Activated CD4-positive, alpha-beta memory T cell treated with anti-CD3 and anti-CD28 coated beads, Interleukin-2, amount 10 ng/mL, durations not matched to agents 7 days and 5 days (primary cell): ENCODE measurements around the gene HSF5. TPM values are rescaled to one million over a fixed set of nuclear protein-coding genes. Genes with fewer than 3 reads are reported as not detected.

Experiments used
- CTCF ChIA-PET: fragments of 350-600 bp; sonication (Branson Sonifier 250); formaldehyde crosslinking; loops from one replicate; lab custom pipeline; 2021; ENCODE audit warnings: antibody characterized with exemption, inconsistent platforms; lab: Charles Lee
- POLR2A ChIA-PET: fragments of 350-600 bp; sonication (Branson Sonifier 250); formaldehyde crosslinking; loops from one replicate; lab custom pipeline; 2021; ENCODE audit warnings: antibody characterized with exemption; lab: Charles Lee
- DNase-seq: peaks from one replicate; pipeline ENCODE4 v3.0.0-alpha.2; 2020
- H3K27ac Mint-ChIP-seq: one replicate; pipeline ENCODE4 v1.8.0; 2021; ENCODE audit warnings: mild to moderate bottlenecking, mixed read lengths
- H3K27me3 Mint-ChIP-seq: one replicate; pipeline ENCODE4 v1.8.0; 2021; ENCODE audit warnings: mixed read lengths
- H3K36me3 Mint-ChIP-seq: one replicate; pipeline ENCODE4 v1.8.0; 2021; ENCODE audit warnings: low read depth, mixed read lengths
- H3K4me1 Mint-ChIP-seq: one replicate; pipeline ENCODE4 v1.8.0; 2021; ENCODE audit warnings: mixed read lengths
- H3K4me3 Mint-ChIP-seq: one replicate; pipeline ENCODE4 v1.8.0; 2021; ENCODE audit warnings: mild to moderate bottlenecking, mixed read lengths
- H3K9me3 Mint-ChIP-seq: one replicate; pipeline ENCODE4 v1.8.0; 2021; ENCODE audit warnings: mixed read lengths
- total RNA-seq, 2 experiments: library from RNA; stranded (reverse); gene quantifications; one replicate each; pipeline ENCODE4 v1.2.3, GENCODE V29; 2021

Gene HSF5
- total RNA-seq, 2 experiments from 2014 or later = 0.40 to 0.70 TPM

DNA sequence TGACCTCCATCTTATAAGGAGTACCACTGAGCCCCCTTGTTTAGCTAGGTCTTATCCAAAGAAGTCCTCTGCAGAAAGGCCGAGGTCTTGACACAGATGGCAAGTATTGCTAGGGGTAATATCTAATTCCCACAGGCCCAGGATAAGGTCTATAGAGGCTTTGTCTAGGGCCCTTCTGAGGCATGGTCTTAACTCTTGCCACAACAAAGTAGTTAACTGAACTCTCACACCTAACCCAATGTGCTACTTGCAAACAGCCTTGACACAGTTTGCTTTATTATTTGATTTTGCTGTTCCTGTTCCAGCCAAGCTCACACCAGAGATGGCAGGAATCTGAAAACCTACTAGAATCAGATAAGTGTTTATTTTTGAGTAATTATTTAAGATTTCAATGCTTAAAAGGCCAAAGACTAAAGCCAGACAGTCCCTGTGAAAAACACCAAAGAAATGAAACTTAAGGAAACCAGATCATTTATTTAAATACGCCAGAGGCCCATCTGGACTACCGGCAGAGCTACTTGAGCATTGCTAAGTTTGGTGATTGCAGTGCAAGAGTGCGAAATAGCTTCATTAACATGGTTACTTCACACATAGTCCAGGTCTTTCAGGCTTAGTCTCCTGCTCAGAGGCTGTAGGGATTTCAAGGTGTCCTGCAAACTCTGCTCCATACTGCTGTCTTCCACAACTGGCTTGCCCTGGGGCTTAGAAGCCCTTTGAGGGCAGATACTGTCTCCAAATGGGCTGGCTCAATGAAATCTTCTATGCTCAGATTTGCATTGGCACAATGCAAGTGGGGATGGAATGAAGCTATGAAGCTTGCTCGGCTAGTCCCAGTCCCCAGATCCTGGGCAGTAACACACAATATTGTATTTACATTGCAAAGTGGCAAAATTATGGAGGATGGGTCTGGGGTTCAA, 107.7 kb downstream of the HSF5 start:
- CTCF ChIA-PET = interaction anchor here (1.2 to 1.3 kb wide), 2 partner anchors 12 to 37 kb away, joined by 3 to 5 read pairs; partner anchors contain the start of gene RNF43
- no peaks in the 10 kb centered on the region for H3K36me3 Mint-ChIP-seq
- peaks cover 36% of the 10 kb centered on the region for H3K4me1 Mint-ChIP-seq
- no peak for DNase-seq
- H3K27ac Mint-ChIP-seq = no peak overlapping the region
- H3K9me3 Mint-ChIP-seq = no peaks in the 10 kb centered on the region
- no peak overlapping the region for H3K4me3 Mint-ChIP-seq
- POLR2A ChIA-PET = interaction anchor here (0.7 to 8.0 kb wide), 8 partner anchors 12 to 251 kb away, joined by 3 to 55 read pairs (median 4); partner anchors contain the start of gene SUPT4H1
- H3K27me3 Mint-ChIP-seq = no peaks in the 10 kb centered on the region

DNA sequence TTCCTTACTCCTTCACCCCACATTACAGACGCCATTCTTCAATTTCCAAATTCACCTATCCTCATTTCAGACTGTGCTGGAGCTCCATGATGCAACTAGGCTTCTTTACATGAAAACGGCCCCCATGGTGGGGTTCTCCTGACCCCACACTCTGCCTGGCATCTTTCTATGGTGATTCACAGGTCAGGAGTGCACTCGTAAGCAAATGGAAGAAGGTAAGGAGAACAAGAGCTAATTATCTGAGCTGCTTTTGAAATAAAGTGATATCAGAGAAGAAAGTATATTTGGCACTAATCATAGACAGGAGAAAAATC, 108.7 kb downstream of the HSF5 start:
- peaks cover 36% of the 10 kb centered on the region for H3K4me1 Mint-ChIP-seq

DNA sequence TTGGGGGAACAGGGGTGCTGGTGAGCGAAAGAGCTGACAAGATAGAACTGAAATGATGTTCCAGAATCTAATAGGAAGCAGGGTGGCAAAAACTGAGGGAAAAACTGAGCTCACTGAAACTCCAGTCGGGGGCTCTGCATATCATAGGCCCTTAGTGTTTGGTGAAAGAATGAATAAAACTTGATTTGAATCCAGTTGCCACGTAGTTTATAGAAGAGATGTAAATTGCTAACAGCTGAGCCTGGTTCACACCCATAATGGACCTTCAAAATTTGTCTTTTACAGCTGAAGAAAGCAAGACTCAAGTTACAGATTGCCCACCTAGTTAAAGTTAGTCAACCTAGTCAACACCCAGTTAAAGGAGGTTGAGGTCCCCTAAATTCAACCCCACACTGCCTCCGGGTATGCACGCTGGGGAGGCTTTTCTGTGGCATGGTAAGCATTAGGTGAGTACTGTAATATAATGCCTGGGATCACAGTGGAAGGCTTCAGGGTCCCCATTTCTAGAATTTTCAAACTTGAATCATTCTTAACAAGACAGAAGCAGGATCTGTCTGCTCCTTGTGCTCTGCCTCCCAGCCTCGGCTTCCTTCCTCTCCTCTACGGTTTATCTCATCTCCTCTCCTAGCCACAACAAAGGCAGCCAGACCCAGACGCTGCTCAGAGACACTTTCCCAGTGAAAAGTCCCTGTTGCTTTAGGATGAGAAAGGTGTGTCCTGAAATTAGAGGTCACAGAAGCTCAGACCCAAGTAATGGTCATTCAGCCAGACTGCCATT, 109.3 kb downstream of the HSF5 start:
- Mint-ChIP-seq H3K9me3 (no peaks in the 10 kb centered on the region), H3K4me1 (peaks cover 34% of the 10 kb centered on the region), H3K27ac (no peak overlapping the region), H3K4me3 (no peak overlapping the region), H3K36me3 (no peaks in the 10 kb centered on the region), H3K27me3 (no peaks in the 10 kb centered on the region)
- ChIA-PET CTCF (interaction anchor here (0.9 to 1.4 kb wide), 4 partner anchors 11 to 62 kb away, joined by 3 to 6 read pairs (median 4); partner anchors contain the start of gene RNF43), POLR2A (interaction anchor here (0.8 to 8.0 kb wide), 5 partner anchors 16 to 252 kb away, joined by 3 to 55 read pairs (median 3); partner anchors contain the start of gene SUPT4H1)
- DNase-seq = no peak

More for the DNA sequence above, 108.7 kb downstream of the HSF5 start:
- ChIA-PET POLR2A (interaction anchor here (0.7 to 8.0 kb wide), 5 partner anchors 16 to 252 kb away, joined by 3 to 55 read pairs (median 3); partner anchors contain the start of gene SUPT4H1), CTCF (interaction anchor here (1.2 to 1.4 kb wide), 3 partner anchors 11 to 62 kb away, joined by 3 to 6 read pairs (median 5); partner anchors contain the start of gene RNF43)
- no peaks in the 10 kb centered on the region for H3K9me3 Mint-ChIP-seq
- H3K36me3 Mint-ChIP-seq = no peaks in the 10 kb centered on the region
- no peaks in the 10 kb centered on the region for H3K27me3 Mint-ChIP-seq
- H3K4me3 Mint-ChIP-seq = no peak overlapping the region
- DNase-seq = no peak
- H3K27ac Mint-ChIP-seq = no peak overlapping the region

DNA sequence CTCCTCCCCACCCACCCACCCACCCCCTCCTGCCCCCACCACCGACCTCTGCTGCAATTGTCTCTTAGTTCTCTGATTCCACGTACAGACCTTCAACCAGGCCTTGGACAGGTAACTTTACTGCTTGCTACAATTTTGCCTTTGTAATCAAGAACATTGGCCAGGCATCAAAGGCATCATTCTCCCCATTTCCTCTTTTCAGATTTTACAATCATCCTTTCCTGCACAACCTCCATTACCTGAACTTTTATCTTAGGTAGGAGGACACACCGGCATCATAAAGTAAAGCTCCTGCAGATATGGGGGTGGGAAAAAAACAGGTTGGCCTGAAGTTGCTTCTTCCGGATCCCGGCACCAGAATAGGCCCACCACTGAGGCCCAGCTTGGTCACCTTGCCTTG, 110.5 kb downstream of the HSF5 start:
- no peak for DNase-seq
- ChIA-PET CTCF (no interaction called here), POLR2A (interaction anchor here (4.1 to 8.0 kb wide), 2 partner anchors 24 to 41 kb away, joined by 11 to 55 read pairs; partner anchors contain the start of gene SUPT4H1)
- H3K36me3 Mint-ChIP-seq = no peaks in the 10 kb centered on the region
- H3K9me3 Mint-ChIP-seq = no peaks in the 10 kb centered on the region
- no peaks in the 10 kb centered on the region for H3K27me3 Mint-ChIP-seq
- H3K4me1 Mint-ChIP-seq = peaks cover 27% of the 10 kb centered on the region
- no peak overlapping the region for H3K27ac Mint-ChIP-seq
- H3K4me3 Mint-ChIP-seq = no peak overlapping the region

DNA sequence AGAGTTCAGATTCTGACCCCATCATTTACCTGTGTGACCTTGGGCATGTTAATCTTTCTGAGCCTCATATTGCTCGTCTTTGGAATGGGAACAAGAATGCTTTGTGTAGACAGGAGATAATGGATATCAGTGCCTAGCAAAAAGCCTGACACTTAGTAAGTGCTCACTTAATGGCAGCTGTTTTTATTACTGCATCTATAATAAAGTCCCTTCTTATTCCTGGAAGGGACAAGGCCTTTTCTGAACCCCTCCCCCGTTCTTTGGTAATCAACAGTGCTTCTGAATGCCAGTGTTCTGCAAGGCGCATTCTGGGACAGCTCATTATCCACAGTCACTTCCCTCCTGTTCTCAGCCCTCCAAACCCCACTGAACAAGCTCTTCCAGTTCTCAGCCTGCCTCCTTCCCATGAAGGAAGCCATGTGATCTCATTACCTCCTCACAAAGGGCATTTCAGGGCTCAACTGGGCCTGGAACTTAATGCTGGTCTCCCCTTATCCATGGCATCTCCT, 111.1 kb downstream of the HSF5 start:
- no peak for DNase-seq
- Mint-ChIP-seq H3K4me3 (no peak overlapping the region), H3K27ac (no peak overlapping the region), H3K36me3 (no peaks in the 10 kb centered on the region), H3K4me1 (peaks cover 22% of the 10 kb centered on the region), H3K9me3 (no peaks in the 10 kb centered on the region), H3K27me3 (no peaks in the 10 kb centered on the region)
- POLR2A ChIA-PET = interaction anchor here (4.1 kb wide), 1 partner anchor 40 kb away, joined by 11 read pairs; no protein-coding TSS in a partner anchor
- CTCF ChIA-PET = no interaction called here

DNA sequence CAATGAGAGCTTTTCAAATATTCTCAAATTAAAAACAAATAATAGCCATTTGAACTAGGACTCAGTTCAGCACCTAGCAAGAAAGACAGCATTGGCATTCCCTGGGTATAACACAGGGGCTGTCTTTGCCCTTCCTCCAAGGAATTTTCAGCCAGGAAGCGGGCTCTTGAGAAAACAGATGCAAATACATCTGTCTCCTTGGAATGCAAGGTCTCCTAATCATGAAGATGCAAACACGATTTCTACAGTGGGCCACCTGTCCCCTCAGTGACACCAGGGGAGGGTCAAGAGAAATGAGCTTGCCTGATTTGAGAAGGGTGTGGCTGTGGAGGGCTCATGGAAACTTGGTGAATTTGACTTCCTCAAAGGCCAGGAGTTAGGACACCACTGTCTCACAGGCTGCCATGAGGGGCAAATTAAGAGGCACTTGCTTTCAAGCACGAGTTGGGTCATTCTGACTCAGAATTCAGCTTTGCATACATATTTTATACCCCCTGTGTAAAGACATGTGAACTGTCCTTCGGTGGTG, 111.7 kb downstream of the HSF5 start:
- Mint-ChIP-seq H3K4me3 (no peak overlapping the region), H3K27me3 (no peaks in the 10 kb centered on the region), H3K9me3 (no peaks in the 10 kb centered on the region), H3K4me1 (peaks cover 16% of the 10 kb centered on the region), H3K36me3 (no peaks in the 10 kb centered on the region), H3K27ac (no peak overlapping the region)
- POLR2A ChIA-PET = interaction anchor here (4.1 kb wide), 1 partner anchor 40 kb away, joined by 11 read pairs; no protein-coding TSS in a partner anchor
- CTCF ChIA-PET = no interaction called here
- no peak for DNase-seq

DNA sequence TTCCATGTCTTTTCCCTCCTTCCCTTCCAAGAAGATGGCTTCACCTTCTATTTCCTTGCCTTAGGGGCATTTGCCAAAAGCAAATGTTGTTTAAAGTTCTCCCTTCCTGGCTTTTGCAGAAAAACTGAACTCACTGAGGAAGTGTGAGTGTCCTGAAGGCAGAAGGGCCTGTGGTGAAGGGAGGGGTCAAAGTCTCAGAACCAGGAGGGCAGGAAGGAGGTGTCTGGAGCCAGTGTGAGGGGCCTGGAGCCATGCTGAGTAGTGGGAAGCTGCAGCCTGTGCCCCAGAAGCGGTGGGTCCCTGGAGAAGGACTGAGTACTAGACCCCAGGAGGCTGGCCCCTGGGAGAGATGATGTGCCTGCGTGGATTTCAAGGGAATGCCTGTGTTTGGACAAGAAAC, 112.4 kb downstream of the HSF5 start:
- H3K27me3 Mint-ChIP-seq = no peaks in the 10 kb centered on the region
- H3K4me3 Mint-ChIP-seq = no peak overlapping the region
- H3K9me3 Mint-ChIP-seq = no peaks in the 10 kb centered on the region
- ChIA-PET CTCF (no interaction called here), POLR2A (no interaction called here)
- H3K36me3 Mint-ChIP-seq = no peaks in the 10 kb centered on the region
- no peak overlapping the region for H3K27ac Mint-ChIP-seq
- DNase-seq = no peak
- peaks cover 13% of the 10 kb centered on the region for H3K4me1 Mint-ChIP-seq

DNA sequence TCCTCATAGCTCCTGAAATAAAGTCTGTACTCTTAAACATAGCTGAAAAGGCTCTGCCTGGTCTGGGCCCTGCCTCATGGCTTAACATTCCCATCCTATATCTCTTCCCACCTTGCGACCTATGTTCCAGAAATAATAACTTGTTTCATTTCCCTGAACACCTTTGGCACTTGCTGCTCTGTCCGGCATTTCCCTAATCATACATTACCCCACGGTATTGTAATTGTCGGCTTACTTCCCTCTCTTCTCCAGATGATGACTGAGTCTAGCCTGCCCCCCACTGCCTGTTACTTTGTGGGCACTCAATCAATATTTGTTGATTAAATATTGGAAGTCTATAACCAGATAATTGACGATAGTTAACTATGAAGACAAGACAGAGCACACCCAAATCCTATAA, 113.0 kb downstream of the HSF5 start:
- no peaks in the 10 kb centered on the region for H3K36me3 Mint-ChIP-seq
- ChIA-PET CTCF (interaction anchor here (1.7 kb wide), 1 partner anchor 58 kb away, joined by 5 read pairs; no protein-coding TSS in a partner anchor), POLR2A (interaction anchor here (0.7 kb wide), 1 partner anchor 12 kb away, joined by 3 read pairs; no protein-coding TSS in a partner anchor)
- H3K27ac Mint-ChIP-seq = no peak overlapping the region
- DNase-seq = no peak
- no peak overlapping the region for H3K4me3 Mint-ChIP-seq
- H3K27me3 Mint-ChIP-seq = no peaks in the 10 kb centered on the region
- no peaks in the 10 kb centered on the region for H3K9me3 Mint-ChIP-seq
- peaks cover 16% of the 10 kb centered on the region for H3K4me1 Mint-ChIP-seq

DNA sequence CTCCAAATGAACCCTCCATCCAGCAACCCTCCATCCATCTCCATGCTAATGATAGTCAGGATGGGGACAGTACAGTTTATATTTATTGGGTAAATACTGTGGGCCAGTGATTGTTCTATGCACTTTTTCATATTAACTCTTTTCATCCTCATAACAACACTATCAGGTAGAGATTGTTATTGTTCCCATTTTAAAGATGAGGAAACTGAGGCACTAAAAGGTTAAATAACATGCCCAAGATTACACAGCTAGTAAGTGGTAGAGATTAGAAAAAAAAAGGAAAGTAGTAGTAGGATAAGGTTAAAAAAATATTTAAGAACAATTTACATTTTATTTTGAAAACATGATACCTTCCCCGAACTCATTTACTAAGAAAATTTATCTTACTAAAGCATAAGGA, 114.3 kb downstream of the HSF5 start:
- no peaks in the 10 kb centered on the region for H3K9me3 Mint-ChIP-seq
- DNase-seq = no peak
- H3K4me1 Mint-ChIP-seq = peaks cover 13% of the 10 kb centered on the region
- no peak overlapping the region for H3K27ac Mint-ChIP-seq
- no peaks in the 10 kb centered on the region for H3K27me3 Mint-ChIP-seq
- H3K4me3 Mint-ChIP-seq = no peak overlapping the region
- CTCF ChIA-PET = interaction anchor here (1.0 to 1.7 kb wide), 2 partner anchors 44 to 56 kb away, joined by 3 to 5 read pairs; partner anchors contain the start of gene RNF43
- POLR2A ChIA-PET = interaction anchor here (1.5 to 1.7 kb wide), 2 partner anchors 10 to 15 kb away, joined by 3 to 4 read pairs; no protein-coding TSS in a partner anchor
- H3K36me3 Mint-ChIP-seq = no peaks in the 10 kb centered on the region

DNA sequence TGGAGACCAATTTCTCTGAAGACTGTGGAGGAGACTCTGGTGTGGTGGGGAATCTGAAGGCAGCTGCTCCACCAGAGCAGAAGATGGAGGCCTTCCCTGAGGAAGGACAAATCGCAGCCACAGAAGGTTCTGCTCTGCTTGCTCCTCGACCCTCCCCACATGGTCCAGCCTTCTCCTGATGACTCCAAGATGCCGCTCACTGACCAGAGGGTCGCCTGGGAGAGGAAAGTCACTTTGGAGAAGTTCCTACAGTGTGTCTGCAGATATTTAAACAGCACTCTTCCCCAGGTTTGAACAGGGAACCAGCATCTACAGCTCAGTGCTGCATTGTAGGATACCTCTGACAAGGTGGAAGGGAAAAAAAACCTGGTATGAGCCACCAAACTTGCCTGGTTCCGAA, 115.2 kb downstream of the HSF5 start:
- Mint-ChIP-seq H3K9me3 (no peaks in the 10 kb centered on the region), H3K4me3 (no peak overlapping the region), H3K4me1 (peaks cover 8% of the 10 kb centered on the region), H3K27ac (no peak overlapping the region), H3K36me3 (no peaks in the 10 kb centered on the region), H3K27me3 (no peaks in the 10 kb centered on the region)
- CTCF ChIA-PET = interaction anchor here (1.0 to 1.4 kb wide), 2 partner anchors 21 to 45 kb away, joined by 3 to 5 read pairs; partner anchors contain the start of genes RNF43 and SUPT4H1
- DNase-seq = no peak
- POLR2A ChIA-PET = interaction anchor here (1.5 to 1.7 kb wide), 3 partner anchors 9 to 20 kb away, joined by 3 to 4 read pairs (median 4); no protein-coding TSS in a partner anchor

DNA sequence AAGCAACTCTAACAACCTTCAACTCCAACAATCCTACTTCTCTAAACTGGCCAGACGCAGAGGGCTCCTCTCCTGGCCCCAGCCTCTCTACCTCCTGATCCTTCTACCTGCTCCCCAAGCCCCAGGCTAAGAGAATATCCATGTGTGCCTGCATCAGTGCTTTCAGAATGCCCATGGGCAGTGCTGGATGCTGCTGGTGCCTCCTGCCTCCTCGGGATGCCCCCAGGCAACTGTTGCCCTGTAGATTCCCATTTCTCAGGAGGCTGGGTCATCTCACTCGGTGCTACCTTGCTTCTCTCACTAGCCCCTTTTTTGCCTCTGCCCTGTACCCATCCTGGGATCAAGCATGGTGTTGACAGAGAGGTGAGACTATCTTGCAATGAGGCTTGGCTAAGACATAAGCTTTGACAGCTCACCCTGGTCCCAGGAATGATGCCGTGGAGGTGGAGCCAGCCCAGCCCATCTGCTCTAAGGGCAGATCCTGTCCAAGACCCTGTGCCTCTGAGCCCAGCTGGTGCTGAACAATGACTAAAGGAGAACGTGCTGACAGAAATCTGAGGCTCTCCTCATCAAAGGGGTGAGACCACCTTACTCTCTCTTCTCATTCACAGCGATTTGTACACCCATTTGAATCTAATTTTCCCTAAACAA, 116.8 kb downstream of the HSF5 start:
- no peak overlapping the region for H3K4me3 Mint-ChIP-seq
- no peaks in the 10 kb centered on the region for H3K36me3 Mint-ChIP-seq
- H3K27me3 Mint-ChIP-seq = no peaks in the 10 kb centered on the region
- CTCF ChIA-PET = interaction anchor here (0.9 kb wide), 1 partner anchor 199 kb away, joined by 3 read pairs; no protein-coding TSS in a partner anchor
- DNase-seq = no peak
- no peaks in the 10 kb centered on the region for H3K9me3 Mint-ChIP-seq
- POLR2A ChIA-PET = interaction anchor here (0.9 to 1.9 kb wide), 4 partner anchors 11 to 54 kb away, joined by 3 to 6 read pairs (median 4); no protein-coding TSS in a partner anchor
- H3K4me1 Mint-ChIP-seq = peaks cover 8% of the 10 kb centered on the region
- H3K27ac Mint-ChIP-seq = no peak overlapping the region
